Activated CD8-positive, alpha-beta memory T cell treated with anti-CD3 and anti-CD28 coated beads, Interleukin-2, amount 50 U/mL, for 24 hours (primary cell): Measurements from ENCODE around the gene PGD.
"Not testable (repeated sequence)": the region's sequence is repeated elsewhere in the genome, so short reads cannot be mapped to it uniquely, and the experiment has no call there.

Source experiments
- DNase-seq: peaks from one replicate; pipeline ENCODE4 v3.0.0-alpha.2; 2020; ENCODE audit errors: extremely low read depth

Gene PGD

DNA sequence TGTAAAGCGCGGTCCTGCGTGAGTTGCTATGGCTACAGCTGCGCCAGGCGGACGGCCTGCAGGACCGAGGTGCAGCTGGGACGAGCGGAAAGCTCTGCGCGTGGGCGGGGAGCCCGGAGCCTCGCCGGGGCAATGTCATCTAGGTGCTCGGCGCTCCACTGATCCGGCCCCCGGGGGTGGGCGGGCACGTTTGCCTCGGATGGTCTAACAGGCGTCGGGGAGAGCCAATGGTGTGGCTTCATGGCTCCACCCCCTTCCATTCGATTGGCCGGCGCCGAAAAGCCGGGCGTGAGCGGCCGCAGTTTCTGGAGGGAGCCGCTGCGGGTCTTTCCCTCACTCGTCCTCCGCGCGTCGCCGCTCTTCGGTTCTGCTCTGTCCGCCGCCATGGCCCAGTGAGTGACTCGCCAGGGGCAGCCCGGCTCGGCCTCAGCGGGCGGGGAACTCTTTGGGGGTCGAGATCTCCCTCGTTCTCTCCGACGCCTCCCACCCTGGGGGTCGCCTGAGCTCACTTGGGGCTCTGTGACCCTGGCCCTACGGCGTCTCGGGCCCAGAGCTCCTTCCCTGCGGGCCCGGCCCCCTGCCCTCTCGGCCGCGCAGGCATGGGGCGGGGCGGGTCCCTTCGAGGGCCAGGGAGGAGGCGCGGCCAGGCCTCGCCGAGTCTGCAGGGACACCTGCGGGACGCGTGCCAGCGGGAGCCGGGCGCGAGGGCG, at the start of gene PGD:
TSS of gene PGD (plus strand) at position 331 of the 710 bp plus-strand sequence. CDS start at position 385, 54 bp downstream.
- peak; percentile 97 for DNase-seq

DNA sequence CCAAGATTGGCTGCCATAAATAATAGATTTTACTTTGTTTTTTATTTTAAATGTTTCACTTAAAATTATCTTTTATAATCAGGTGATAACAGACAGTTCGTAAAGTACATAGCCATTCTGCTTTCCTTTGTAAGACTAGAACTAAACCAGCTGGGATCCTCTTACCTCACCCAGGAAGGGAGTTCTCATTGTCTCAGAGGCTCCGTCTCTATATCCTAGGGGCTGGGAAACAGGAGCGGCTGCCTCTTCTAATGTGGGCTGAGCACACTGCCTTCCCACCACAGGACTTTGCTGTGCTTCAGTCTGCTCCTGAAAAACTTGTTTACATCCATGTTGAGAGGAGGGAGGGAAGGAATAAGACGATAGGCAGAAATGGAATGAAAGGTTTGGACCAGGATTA, 45.6 kb upstream of the PGD start:
- no peak for DNase-seq

DNA sequence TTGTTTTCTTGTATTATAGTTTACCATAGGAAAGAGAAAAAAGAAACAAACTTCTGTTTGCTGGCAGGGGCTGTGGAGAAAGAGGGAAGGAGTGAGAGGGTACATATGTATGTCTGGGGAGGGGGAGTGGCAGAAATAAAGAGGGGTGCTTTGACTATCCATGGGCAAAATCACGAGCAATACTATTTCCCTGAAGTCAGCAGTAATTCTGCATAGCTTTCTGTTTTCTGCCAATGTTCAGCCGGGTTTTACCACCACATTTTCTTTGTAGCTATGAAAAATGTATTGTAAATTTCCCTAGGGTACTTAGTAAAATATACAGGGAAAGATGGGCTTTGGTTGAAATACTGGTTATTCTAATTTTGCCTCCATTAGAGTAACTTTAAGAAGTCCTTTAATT, 45.2 kb upstream of the PGD start:
- DNase-seq, result no peak

DNA sequence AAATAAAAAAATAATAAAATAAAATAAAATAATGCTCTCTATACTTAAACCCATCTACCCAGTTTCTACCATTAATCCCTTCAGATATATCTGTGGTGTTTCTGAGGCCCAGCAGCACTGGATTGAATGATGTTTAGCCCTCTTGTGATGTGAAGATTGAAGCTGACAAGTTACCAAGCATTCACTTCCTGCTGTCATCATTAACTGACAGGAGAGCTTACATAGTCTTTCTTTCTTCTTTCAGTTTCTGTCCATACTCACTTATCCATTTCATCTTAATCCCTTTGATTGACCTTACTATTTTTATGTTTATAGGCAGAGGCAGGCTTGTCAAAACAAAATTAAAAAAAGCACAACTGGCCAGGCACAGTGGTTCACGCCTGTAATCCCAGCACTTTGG, 38.8 kb upstream of the PGD start:
- no peak for DNase-seq

DNA sequence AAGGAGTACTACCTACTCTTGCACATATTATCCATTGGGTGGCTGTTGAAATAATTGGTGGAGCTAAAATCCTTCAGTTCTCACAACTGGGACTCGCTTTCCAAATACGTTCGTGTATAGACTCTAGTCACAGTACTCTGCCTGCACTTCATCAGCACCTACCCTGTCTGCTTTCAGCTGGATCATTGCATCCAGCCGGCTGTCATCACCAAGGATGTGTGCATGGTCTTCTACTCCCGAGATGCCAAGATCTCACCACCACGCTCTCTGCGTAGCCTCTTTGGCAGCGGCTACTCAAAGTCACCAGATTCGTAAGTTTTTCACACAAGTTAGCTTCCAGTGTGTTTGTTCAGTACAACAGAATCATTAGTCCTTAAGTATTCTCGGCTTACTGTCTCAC, 37.3 kb upstream of the PGD start:
- DNase-seq, result no peak

DNA sequence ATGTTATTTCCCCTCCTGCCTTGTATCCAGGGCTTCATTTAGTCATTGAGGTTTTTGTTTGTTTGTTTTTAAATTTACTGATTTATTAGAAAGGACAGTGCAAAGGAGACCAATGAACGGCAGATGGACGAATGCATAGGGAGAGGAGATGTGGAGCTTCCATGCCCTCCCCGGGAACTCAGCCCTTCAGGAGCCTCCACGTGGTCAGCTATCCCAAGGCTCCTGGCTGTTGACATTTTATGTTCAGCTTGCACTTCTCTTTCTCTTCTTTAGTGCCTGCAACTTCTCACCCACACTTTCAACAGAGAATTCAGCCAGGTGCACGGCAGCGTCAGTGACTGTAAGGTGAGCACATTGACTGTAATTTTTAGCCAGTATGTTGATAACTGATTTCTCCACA, 30.7 kb upstream of the PGD start:
- DNase-seq, result no peak

DNA sequence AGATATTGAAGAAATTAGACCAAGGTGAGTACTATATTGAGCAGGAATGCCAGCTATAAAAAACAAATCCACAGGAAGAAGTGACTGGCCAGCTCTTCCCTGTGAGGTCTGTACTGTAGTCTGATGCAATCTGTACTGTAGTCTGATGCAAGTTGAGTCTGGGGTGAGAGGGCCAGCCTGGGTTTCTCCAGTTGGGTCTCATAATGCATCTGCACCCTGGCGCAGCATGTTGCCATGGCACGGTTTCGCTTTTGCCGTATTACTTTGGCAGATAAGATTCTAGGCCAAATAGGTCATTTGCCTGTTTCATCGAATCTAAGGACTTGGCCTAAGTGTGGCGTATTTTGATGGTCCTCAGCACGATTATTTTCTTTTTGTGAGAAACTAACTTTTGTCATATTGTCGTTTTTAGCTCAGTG, 24.4 kb upstream of the PGD start:
- DNase-seq, result no peak

DNA sequence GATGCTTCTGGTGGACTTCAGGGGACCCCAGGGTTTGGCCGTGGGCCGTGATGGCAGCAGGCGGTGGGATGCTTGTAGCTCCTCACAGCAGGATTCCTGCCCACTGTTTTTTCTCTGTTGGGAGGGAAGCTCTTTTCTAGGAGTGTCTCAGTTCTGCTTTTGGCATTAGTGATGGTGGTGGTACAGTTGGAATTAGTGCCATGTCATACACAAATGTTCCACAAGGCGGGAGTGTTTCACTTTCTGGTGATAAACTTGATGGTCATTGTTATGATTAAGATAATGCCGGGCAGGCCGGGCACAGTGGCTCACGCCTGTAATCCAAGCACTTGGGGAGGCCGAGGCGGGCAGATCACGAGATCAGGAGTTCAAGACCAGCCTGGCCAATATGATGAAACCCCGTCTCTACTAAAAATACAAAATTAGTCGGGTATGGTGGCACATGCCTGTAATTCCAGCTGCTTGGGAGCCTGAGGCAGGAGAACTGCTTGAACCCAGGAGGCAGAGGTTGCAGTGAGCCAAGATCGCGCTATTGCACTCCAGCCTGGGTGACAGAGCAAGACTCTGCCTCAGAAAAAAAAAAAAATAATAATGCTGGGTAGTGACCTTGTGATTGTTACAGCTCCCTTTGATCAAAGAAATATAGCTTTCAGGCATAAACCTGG, 21.4 kb upstream of the PGD start:
- DNase-seq, result not testable (repeated sequence)

DNA sequence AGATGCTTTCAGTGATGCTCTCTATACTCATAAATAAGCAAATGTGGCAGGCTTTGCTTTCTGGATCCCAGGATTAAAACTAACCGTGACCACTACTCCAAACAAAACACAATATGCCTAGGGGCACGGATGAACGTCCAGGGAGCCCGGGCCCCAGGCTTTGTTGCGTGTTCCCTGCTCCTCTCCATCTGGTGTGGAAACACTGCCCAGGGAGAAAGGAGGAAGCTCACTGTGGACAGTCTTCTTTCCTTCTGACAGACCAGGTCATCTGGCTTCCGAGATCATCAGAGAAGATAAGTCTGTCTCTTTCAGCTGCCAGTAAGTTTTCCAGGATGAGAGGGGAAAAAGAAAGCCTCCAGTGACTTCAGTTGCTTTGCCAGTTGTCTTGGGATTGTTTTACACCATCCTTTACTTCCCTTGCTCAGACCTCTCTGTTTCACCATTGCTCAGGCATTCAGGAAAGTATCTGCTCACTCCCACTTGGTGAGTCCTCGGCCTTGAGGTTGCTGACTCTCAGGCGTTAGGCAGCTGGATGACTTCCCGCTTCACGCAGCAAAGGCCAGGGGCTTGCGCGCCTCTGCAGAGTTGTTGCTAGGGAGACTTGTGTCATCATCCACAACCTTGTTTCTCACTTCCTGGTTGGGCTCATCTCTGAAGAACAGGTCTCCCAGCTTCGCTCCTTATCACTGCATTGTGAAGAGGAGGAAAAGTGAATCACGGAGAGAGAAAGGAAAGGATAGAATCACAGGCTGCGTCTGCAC, 20.6 kb upstream of the PGD start:
- DNase-seq, result no peak

DNA sequence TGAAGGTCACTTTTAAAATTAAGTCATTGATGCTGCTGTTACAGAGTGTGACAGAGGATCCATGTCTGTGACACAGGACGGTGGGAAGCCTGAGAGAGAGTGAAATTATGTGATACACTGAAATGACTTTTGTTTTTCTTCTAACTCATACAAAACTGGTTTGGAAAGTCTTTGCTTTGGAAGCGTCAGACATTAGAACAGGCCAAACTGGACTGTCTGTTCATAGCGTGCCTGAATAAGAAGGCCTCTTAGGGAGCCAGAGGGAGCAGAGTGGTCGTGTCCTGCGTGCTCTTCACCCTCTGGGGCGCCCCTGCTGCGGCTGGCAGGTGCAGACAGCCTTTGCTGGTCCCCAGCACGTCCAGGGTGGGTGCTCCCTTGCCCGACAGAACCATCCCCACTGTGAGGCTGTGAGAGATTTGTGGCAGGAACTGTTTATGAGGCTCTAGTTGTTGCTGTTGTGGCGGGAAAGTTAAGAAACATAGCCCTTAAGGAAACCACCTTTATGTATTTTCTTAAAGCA, 19.7 kb upstream of the PGD start:
- no peak for DNase-seq

DNA sequence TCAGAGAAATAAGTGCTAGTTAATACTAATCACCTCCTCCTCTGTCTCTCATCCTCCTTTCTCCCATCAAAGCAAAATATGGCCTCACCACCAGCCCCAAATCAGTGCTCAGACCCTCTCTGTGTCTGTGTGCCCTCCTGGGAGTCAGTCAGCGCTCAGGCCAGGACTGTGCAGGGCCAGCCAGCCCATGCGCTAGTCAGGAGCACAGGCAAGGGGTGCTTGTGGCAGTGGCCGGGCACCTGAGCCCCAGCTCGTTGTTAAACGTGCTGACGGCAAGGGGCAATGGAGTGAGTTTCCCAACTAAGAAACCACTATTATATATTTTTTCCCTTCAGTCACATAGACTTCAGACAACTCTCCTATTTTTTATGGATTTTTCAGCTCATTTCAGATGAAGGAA, 19.2 kb upstream of the PGD start:
- DNase-seq, result no peak

DNA sequence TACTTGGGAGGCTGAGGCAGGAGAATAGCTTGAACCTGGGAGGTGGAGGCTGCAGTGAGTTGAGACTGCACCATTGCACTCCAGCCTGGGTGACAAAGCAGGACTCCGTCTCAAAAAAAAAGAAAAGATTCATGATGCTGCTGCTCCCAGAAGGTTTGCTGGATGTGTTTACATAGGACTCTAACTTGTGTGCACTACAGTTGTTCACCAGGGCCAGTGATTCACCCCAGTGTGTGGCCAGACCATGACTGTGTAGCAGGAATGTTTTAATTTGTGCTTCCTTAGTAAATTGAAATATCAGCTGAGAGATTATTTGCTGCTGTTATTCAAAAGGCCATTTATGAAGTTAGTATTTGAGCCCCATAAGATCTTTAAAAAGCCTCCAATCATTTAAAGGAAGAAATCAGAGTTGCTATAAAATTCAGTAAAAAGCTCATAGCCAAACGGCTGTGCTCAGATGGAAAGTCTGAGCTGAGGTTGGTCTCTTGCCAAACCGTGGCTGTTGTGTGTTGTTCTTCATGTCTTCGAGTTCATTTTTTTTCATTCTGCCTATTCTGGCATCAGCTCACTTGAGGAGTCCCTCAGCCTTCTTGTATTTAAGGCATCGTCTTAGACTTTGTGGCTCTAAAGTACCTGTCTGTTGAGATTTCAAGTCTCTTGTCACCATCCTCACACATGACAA, 18.1 kb upstream of the PGD start:
- no peak for DNase-seq

DNA sequence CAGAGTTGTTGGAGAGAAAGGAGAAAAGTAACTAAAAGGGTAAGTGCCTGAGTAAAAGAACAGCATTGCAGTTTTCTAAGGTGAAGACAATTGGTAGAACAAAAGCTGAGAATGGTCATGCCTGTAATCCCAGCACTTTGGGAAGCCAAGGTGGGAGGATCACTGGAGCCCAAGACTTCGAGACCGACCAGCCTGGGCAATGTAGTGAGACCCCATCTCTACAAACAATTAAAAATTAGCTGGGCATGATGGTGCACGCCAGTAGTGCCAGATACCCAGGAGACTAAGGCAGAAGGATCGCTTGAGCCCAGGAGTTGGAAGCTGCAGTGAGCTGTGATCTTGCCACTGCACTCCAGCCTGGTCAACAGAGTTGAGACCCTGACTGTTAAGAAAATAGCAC, 15.2 kb upstream of the PGD start:
- no peak for DNase-seq

DNA sequence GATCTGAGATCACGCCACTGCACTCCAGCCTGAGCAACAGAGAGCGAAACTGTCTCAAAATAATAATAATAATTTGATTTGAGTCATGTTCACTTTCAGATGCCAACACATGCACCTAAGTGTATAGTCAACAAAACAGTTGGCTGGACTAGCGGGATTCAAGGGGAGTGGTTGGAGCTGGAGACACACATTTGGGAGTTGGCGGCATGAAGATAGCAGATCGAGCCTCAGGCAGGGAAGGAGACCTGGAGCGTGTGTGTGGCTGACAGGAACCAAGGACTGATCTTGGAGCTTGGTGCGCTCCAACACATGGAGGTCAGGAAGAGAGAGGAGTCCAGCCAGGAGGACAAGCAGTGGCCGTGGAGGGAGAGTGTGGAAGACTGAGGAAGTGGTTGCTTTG, 14.6 kb upstream of the PGD start:
- no peak for DNase-seq

DNA sequence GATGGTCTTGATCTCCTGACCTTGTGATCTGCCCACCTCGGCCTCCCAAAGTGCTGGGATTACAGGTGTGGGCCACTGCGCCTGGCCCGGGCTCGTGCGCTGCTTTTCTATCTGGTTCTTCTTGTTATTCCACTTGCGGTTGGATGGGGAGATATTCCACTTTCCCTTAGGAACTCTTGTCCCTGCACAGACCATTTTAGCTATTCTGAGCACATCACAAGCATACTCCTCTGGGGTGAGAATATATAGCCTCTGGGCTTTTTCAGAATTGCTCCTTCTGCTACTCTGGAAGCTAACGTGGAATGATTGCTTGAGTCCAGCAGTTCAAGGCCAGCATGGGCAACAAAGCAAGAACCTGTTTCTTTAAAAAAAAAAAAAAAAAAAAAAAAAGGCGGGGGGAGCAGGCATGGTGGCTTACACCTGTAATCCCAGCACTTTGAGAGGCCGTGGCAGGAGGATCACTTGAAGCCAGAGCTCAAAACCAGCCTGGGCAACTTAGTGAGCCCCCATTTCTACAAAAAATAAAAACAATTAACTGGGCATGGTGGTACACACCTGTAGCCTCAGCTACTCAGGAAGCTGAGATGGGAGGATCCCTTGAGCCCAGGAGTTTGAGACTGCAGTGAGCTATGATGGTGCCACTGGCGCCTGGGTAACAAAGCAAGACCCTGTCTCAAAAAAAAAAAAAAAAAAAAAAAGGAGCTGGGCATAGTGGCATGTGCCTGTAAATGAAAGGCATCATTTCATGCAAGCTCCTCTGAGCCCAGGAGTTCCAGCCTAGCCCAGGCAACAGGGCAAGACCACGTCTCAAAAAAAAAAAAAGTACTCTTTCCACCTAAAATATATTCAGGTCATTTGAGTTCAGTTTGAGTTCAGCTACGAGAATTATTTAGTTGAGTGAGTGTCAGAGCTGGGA, 11.8 kb upstream of the PGD start:
- no peak for DNase-seq

DNA sequence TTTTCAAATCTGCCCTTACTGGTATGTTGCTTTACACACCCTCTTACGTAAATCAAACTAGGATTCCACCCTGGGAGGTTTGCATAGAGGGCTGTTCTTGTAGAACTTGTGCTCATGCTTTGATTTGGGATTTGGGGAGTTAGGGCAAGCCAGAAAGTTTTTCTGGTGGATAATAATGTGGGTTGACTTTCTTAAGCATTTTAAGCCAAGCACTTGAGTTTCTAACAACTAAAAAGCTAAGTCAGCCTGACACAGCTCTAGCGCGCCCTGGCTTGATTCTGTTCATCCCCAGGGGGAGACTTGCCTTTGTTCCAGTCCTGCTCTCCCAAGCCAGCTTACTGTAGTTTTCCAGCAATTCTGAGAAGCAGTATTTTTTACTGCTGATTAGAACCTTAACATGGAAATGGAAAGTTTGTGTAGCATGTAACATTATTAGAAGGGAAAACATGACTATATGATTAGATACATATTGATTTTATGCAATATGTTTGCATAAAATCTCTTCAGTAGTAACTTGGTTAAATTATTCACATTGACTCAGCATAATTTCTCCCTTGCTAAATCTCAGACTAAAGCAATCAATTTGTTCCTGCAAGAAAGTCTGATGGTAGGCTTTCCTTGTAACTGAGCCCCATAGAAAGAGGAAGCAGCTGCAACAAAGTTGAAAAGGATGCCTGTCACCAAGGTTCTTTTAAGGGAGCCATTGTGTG, 11.0 kb upstream of the PGD start:
- DNase-seq, result no peak

DNA sequence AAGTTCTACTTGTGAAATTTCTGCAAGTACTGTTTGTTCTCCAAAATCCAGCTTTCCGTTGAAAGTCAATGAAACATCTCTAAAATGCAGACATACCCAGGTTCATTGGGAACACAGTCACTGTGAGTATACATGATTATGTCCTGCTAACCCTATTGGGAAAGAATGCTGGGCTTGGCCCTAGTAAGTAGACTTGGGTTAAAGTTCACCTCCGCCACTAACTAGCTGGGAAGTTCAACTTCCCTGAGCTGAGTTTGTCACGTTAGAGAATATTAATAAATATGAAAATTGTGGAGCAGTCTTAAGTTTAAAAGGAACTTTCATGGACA, 10.5 kb upstream of the PGD start:
- DNase-seq, result no peak

DNA sequence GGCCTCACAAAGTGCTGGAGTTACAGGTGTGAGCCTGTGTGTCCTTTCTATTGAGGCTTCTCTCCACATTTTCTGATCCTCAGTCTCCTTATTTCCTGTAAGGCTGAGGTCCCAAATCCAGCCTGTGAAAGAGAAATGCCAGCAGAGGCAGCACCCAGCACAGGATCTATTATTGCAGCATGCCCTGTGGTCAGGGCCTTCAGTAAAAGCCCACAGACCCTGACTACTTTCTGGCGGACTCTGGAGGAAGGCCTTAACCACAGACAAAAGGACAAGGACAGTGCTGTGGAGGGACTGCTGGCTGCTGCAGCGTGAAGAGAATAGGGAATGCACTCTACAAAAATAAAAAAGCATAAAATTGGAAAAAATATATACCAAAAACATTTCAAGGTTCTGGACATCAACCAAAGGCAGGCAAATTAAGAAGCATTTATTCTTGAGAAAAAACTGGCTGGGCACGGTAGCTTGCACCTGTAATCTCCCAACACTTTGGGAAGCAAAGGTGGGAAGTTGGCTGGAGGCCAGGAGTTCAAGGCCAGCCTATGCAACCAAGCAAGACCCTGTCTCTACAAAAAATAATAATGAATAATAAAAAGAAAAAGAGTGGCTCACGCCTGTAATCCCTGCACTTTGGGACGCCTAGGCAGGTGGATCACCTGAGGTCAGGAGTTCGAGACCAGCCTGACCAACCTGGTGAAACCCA, 9.4 kb upstream of the PGD start:
- DNase-seq, result no peak

DNA sequence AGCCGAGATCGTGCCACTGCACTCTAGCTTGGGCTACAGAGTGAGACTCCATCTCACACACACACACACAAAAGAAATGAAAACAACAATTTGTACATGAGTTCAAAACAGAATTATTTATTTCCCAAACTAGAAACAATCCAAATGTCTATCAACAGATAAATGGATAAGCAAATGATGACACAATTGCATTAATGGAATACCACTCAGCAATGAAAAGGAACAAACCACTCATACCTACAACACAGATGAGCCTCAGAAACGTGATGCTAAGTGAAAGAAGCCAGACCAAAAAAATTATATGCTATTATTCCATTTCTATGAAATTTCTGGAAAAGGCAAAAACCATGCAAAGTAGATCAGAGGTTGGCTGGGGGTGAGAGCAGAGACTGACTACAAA, 2.0 kb upstream of the PGD start:
- DNase-seq, result no peak

DNA sequence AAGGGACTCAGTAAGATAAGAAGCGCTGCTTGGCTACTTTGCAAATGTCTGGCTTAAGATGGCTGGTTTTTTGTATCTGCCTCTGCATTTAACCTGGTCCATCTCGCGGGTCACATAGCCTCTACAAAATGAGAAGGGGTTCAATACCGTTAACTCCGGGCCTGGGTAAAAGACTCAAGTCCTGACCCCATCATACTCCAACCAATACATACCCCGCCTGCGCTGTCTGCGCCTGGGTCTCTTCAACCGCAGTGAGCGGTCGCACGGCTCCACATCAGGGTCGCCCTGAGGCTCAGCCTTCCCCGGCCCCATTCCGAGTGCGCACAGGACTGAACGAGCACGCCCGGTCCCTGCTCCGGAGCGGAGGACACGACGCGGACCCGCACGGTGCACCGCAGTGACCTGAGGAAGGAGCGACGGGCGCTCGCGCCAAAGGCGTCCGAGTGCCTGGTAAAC, 558 bp upstream of the PGD start:
- DNase-seq, result no peak
